Measurements from ENCODE around the gene RSPH6A.

Gene RSPH6A

GRCh38 chr19:45762870-45763631, 52.1 kb downstream of the RSPH6A start:
- TF ChIP-seq TCF4 (CRISPR knock-in tag; IDR thresholded peaks at IDR 0.05; ENCODE audit: borderline replicate concordance) (no peak), ZFP3 (CRISPR knock-in tag; IDR thresholded peaks at IDR 0.05) (no peak), BACH2 (CRISPR knock-in tag; IDR thresholded peaks at IDR 0.05; ENCODE audit: borderline replicate concordance) (no peak), RARB (CRISPR knock-in tag; IDR thresholded peaks at IDR 0.05) (no peak), PPARA (CRISPR knock-in tag; IDR thresholded peaks at IDR 0.05; ENCODE audit: borderline replicate concordance) (no peak), CSDC2 (CRISPR knock-in tag; IDR thresholded peaks at IDR 0.05) (no peak), GLIS3 (CRISPR knock-in tag; IDR thresholded peaks at IDR 0.05) (no peak), SNAI2 (CRISPR knock-in tag; IDR thresholded peaks at IDR 0.05) (no peak), CREB5 (CRISPR knock-in tag; IDR thresholded peaks at IDR 0.05; ENCODE audit: low read depth) (no peak), POU6F1 (CRISPR knock-in tag; IDR thresholded peaks at IDR 0.05; ENCODE audit: borderline replicate concordance, low read depth) (no peak), ZC3H10 (CRISPR knock-in tag; IDR thresholded peaks at IDR 0.05) (no peak), ISL1 (CRISPR knock-in tag; IDR thresholded peaks at IDR 0.05) (no peak)
- no peak for ATAC-seq

- TF ChIP-seq RARB (CRISPR knock-in tag; IDR thresholded peaks at IDR 0.05) (no peak), TSHZ2 (CRISPR knock-in tag; IDR thresholded peaks at IDR 0.05) (no peak), ZNF70 (CRISPR knock-in tag; IDR thresholded peaks at IDR 0.05) (no peak), ZFP3 (CRISPR knock-in tag; IDR thresholded peaks at IDR 0.05) (no peak), CSDC2 (CRISPR knock-in tag; IDR thresholded peaks at IDR 0.05) (no peak), ESRRG (CRISPR knock-in tag; IDR thresholded peaks at IDR 0.05) (no peak), ARNTL (CRISPR knock-in tag; IDR thresholded peaks at IDR 0.05; ENCODE audit: borderline replicate concordance, low read depth) (no peak), TCF4 (CRISPR knock-in tag; IDR thresholded peaks at IDR 0.05; ENCODE audit: borderline replicate concordance) (no peak), OSR1 (CRISPR knock-in tag; IDR thresholded peaks at IDR 0.05) (no peak), ZNF565 (CRISPR knock-in tag; conservative IDR thresholded peaks at IDR 0.05; ENCODE audit: low read depth) (no peak), BACH2 (CRISPR knock-in tag; IDR thresholded peaks at IDR 0.05; ENCODE audit: borderline replicate concordance) (no peak)
- ATAC-seq, result no peak
Measured at GRCh38 chr19:45761714-45762113, 53.4 kb downstream of the RSPH6A start.

GRCh38 chr19:45758921-45759320, 56.2 kb downstream of the RSPH6A start:
- ATAC-seq, result no peak

More at GRCh38 chr19:45758921-45759320, 56.2 kb downstream of the RSPH6A start:
- TF ChIP-seq CREB5 (CRISPR knock-in tag; IDR thresholded peaks at IDR 0.05; ENCODE audit: low read depth), result no peak
- TF ChIP-seq OSR1 (CRISPR knock-in tag; IDR thresholded peaks at IDR 0.05), result no peak
- no peak for TF ChIP-seq ARNTL (CRISPR knock-in tag; IDR thresholded peaks at IDR 0.05; ENCODE audit: borderline replicate concordance, low read depth)
- TF ChIP-seq SNAI2 (CRISPR knock-in tag; IDR thresholded peaks at IDR 0.05), result no peak
- TF ChIP-seq TOX (CRISPR knock-in tag; IDR thresholded peaks at IDR 0.05; ENCODE audit: borderline replicate concordance), result no peak
- TF ChIP-seq PATZ1 (CRISPR knock-in tag; IDR thresholded peaks at IDR 0.05; ENCODE audit: borderline replicate concordance), result no peak
- no peak for TF ChIP-seq ZNF8 (CRISPR knock-in tag; IDR thresholded peaks at IDR 0.05)
- no peak for TF ChIP-seq ESRRG (CRISPR knock-in tag; IDR thresholded peaks at IDR 0.05)
- TF ChIP-seq BACH2 (CRISPR knock-in tag; IDR thresholded peaks at IDR 0.05; ENCODE audit: borderline replicate concordance), result no peak
- TF ChIP-seq ISL1 (CRISPR knock-in tag; IDR thresholded peaks at IDR 0.05), result no peak
- no peak for TF ChIP-seq TSHZ2 (CRISPR knock-in tag; IDR thresholded peaks at IDR 0.05)
- no peak for TF ChIP-seq GLIS3 (CRISPR knock-in tag; IDR thresholded peaks at IDR 0.05)
- no peak for TF ChIP-seq CSRNP3 (CRISPR knock-in tag; IDR thresholded peaks at IDR 0.05)
- TF ChIP-seq TCF4 (CRISPR knock-in tag; IDR thresholded peaks at IDR 0.05; ENCODE audit: borderline replicate concordance), result no peak
